GM23248 (cell line): ENCODE results near the gene CFP. TPM values are rescaled to one million over a fixed set of nuclear protein-coding genes. Genes with fewer than 3 reads are reported as not detected.

Source experiments
- DNase-seq: peaks from one replicate; pipeline ENCODE4 v3.0.0-alpha.2; 2015
- H2AFZ ChIP-seq: fragments of 200-600 bp; sonication (generic); 2 replicates; pipeline ENCODE4 v1.6.1; 2016; ENCODE audit warnings: antibody characterized with exemption
- H3F3A ChIP-seq: fragments of 200-600 bp; sonication (generic); 2 replicates; pipeline ENCODE4 v1.6.1; 2016; ENCODE audit warnings: mild to moderate bottlenecking, antibody characterized with exemption, mixed run types; ENCODE audit not compliant: insufficient read depth
- H3K27ac ChIP-seq: fragments of 200-600 bp; sonication (generic); 2 replicates; pipeline ENCODE4 v1.5.1; 2016; ENCODE audit warnings: mild to moderate bottlenecking
- H3K27me3 ChIP-seq: fragments of 200-600 bp; sonication (generic); replicated peaks from 2 replicates; pipeline ENCODE4 v1.6.1; 2016; ENCODE audit warnings: mild to moderate bottlenecking; ENCODE audit not compliant: insufficient read depth
- H3K36me3 ChIP-seq: fragments of 200-600 bp; sonication (generic); 2 replicates; pipeline ENCODE4 v1.6.1; 2016; ENCODE audit warnings: low read depth, mild to moderate bottlenecking
- H3K4me1 ChIP-seq: fragments of 200-600 bp; sonication (generic); 2 replicates; pipeline ENCODE4 v1.6.1; 2016; ENCODE audit warnings: mild to moderate bottlenecking; ENCODE audit not compliant: insufficient read depth
- H3K4me2 ChIP-seq: fragments of 200-600 bp; sonication (generic); one replicate; pipeline ENCODE4 v1.6.1; 2016; ENCODE audit warnings: mild to moderate bottlenecking; ENCODE audit not compliant: unreplicated experiment
- H3K4me3 ChIP-seq: fragments of 200-600 bp; sonication (generic); 2 replicates; pipeline ENCODE4 v1.5.1; 2016; ENCODE audit warnings: mild to moderate bottlenecking
- H3K79me2 ChIP-seq: fragments of 200-600 bp; sonication (generic); 2 replicates; pipeline ENCODE4 v1.6.1; 2016; ENCODE audit warnings: mild to moderate bottlenecking; ENCODE audit not compliant: insufficient read depth
- H3K9ac ChIP-seq: fragments of 200-600 bp; sonication (generic); 2 replicates; pipeline ENCODE4 v1.6.1; 2016; ENCODE audit warnings: mild to moderate bottlenecking
- H3K9me2 ChIP-seq: fragments of 200-600 bp; sonication (generic); 2 replicates; pipeline ENCODE4 v1.6.1; 2016; ENCODE audit warnings: mixed run types, mild to moderate bottlenecking, moderate library complexity; ENCODE audit not compliant: insufficient read depth
- H3K9me3 ChIP-seq: fragments of 200-600 bp; sonication (generic); one replicate; pipeline ENCODE4 v1.6.1; 2017; ENCODE audit warnings: low read depth
- H4K20me1 ChIP-seq: fragments of 200-600 bp; sonication (generic); 2 replicates; pipeline ENCODE4 v1.6.0; 2016; ENCODE audit not compliant: insufficient read depth
- EZH2 ChIP-seq: fragments of 200-600 bp; sonication (generic); IDR thresholded peaks from 2 replicates; pipeline ENCODE4 v1.6.1; 2018; ENCODE audit warnings: antibody characterized with exemption, mild to moderate bottlenecking; ENCODE audit not compliant: insufficient read depth, poor library complexity, severe bottlenecking
- EZH2phosphoT487 ChIP-seq: fragments of 200-600 bp; sonication (generic); IDR thresholded peaks from 2 replicates; pipeline ENCODE4 v1.6.1; 2018; ENCODE audit warnings: antibody characterized with exemption, moderate library complexity, mild to moderate bottlenecking, low read depth; ENCODE audit not compliant: insufficient read depth
- WGBS, 2 experiments: methylation state at CpG; one replicate each; pipeline ENCODE4 v1.1.6; 2015 to 2017; ENCODE audit warnings: low lambda C conversion rate in 2 of 2, low coverage in 1 of 2; ENCODE audit errors: missing lambda C conversion rate in 2 of 2; 5-methylcytosine and 5-hydroxymethylcytosine counted together
- in situ Hi-C: fragments of 300-500 bp; cut with MboI; formaldehyde crosslinking; loops from 2 replicates; pipeline ENCODE4 v1.15.0; 2020
- polyA plus RNA-seq: library from polyadenylated mRNA; unstranded; fragments of >200 nt; fragmentation: Nextera tagmentation; extraction: Ambion mirVana; gene quantifications from 2 replicates; pipeline ENCODE4 v1.2.1, GENCODE V29; 2016
- total RNA-seq: library from RNA; depleted of rRNA; stranded (reverse); fragments of >200 nt; shearing (Covaris generic); gene quantifications from 2 replicates; pipeline ENCODE4 v1.2.3, GENCODE V29; 2014

CFP gene
- total and polyA plus RNA-seq, 2 experiments from 2014 or later = not detected

DNA sequence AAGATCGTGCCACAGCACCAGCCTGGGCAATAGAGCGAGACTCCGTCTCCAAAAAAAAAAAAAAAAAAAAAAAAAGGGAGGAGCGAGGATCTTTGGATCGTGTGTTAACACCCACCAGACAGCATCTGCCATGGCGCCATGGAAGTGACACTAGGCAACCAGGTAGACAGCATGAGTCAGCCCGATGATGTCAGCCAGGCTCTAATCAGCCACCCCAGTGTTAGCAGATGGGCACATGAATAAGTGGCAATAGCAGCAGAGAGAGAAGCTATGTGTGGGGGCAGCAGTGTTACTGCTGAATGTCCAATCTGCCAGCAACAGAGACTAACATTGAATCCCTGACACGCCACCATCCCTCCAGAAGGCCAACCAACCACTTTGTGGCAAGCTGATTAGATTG, 16.6 kb downstream of the CFP start:
- H3F3A ChIP-seq = no peaks in the 10 kb centered on the region
- no peaks in the 10 kb centered on the region for H3K9me3 ChIP-seq
- TF ChIP-seq EZH2phosphoT487 (no peak), EZH2 (no peak)
- no peak for DNase-seq
- no peak overlapping the region for H3K9ac ChIP-seq
- 75 to 77% methylated on average over 5 to 6 of the region's 8 CpGs for WGBS, 2 experiments
- no peak overlapping the region for H3K27ac ChIP-seq
- no peak overlapping the region for H3K4me3 ChIP-seq
- H2AFZ ChIP-seq = no peak overlapping the region
- H3K79me2 ChIP-seq = no peaks in the 10 kb centered on the region
- H4K20me1 ChIP-seq = no peaks in the 10 kb centered on the region
- no peaks in the 10 kb centered on the region for H3K27me3 ChIP-seq
- in situ Hi-C loops = no loop called here
- no peaks in the 10 kb centered on the region for H3K9me2 ChIP-seq
- H3K36me3 ChIP-seq = no peaks in the 10 kb centered on the region
- H3K4me2 ChIP-seq = no peak overlapping the region
- H3K4me1 ChIP-seq = no peaks in the 10 kb centered on the region

DNA sequence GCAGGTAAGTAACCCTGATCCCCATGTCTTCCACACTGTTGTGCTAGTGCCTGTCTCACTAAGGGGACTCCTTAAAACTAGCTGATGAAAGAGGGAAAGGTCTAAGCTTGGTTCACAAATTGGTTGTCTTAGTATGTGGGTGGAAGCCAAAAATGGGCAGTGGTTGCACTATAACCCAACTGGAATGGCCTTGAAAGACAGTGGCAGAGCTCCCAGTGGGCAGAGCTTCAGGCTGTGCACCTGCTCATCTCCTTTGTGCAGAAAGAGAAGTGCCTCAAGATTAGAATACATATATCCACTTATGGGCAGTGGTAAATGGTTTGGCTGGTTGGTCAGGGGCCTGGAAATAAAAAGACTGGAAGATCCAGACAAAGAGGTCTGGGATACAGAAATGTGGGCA, 17.3 kb downstream of the CFP start:
- no peak for DNase-seq
- in situ Hi-C loops = no loop called here
- Histone ChIP-seq H3K4me3 (no peak overlapping the region), H2AFZ (no peak overlapping the region), H3K4me2 (no peak overlapping the region), H3K9me2 (no peaks in the 10 kb centered on the region), H3K27ac (no peak overlapping the region), H3K9me3 (no peaks in the 10 kb centered on the region), H3K36me3 (no peaks in the 10 kb centered on the region), H4K20me1 (no peaks in the 10 kb centered on the region), H3K4me1 (no peaks in the 10 kb centered on the region), H3K27me3 (no peaks in the 10 kb centered on the region), H3F3A (no peaks in the 10 kb centered on the region), H3K9ac (no peak overlapping the region), H3K79me2 (no peaks in the 10 kb centered on the region)
- TF ChIP-seq EZH2phosphoT487 (no peak), EZH2 (no peak)

GRCh38 chrX:47611926-47612325, 17.8 kb downstream of the CFP start:
- Histone ChIP-seq H3K9me2 (no peaks in the 10 kb centered on the region), H3K36me3 (no peaks in the 10 kb centered on the region), H3K79me2 (no peaks in the 10 kb centered on the region), H3K9me3 (no peaks in the 10 kb centered on the region), H3K27me3 (no peaks in the 10 kb centered on the region), H2AFZ (no peak overlapping the region), H3K9ac (no peak overlapping the region), H3K4me2 (no peak overlapping the region), H3K4me3 (no peak overlapping the region), H3K4me1 (no peaks in the 10 kb centered on the region), H4K20me1 (no peaks in the 10 kb centered on the region), H3F3A (no peaks in the 10 kb centered on the region), H3K27ac (no peak overlapping the region)
- TF ChIP-seq EZH2phosphoT487 (no peak), EZH2 (no peak)
- 17 to 34% methylated on average over 2 of the region's 2 CpGs for WGBS, 2 experiments
- in situ Hi-C loops = no loop called here
- DNase-seq = no peak

GRCh38 chrX:47611489-47611888, 18.2 kb downstream of the CFP start:
- no peaks in the 10 kb centered on the region for H4K20me1 ChIP-seq
- no peak for DNase-seq
- TF ChIP-seq EZH2phosphoT487 (no peak), EZH2 (no peak)
- no peaks in the 10 kb centered on the region for H3K4me1 ChIP-seq
- no peak overlapping the region for H3K9ac ChIP-seq
- no peaks in the 10 kb centered on the region for H3K79me2 ChIP-seq
- in situ Hi-C loops = no loop called here
- no peaks in the 10 kb centered on the region for H3K36me3 ChIP-seq
- no peaks in the 10 kb centered on the region for H3K9me3 ChIP-seq
- H3K4me2 ChIP-seq = no peak overlapping the region
- no peak overlapping the region for H3K4me3 ChIP-seq
- H3K27me3 ChIP-seq = no peaks in the 10 kb centered on the region
- H3K27ac ChIP-seq = no peak overlapping the region
- no peaks in the 10 kb centered on the region for H3F3A ChIP-seq
- WGBS, 2 experiments = 65% methylated on average over 2 of the region's 2 CpGs; no CpG with 5 or more reads in 1 of the 2 experiments
- no peak overlapping the region for H2AFZ ChIP-seq
- H3K9me2 ChIP-seq = no peaks in the 10 kb centered on the region

GRCh38 chrX:47610511-47610910, 19.2 kb downstream of the CFP start:
- Histone ChIP-seq H3K27ac (no peak overlapping the region), H3K27me3 (no peaks in the 10 kb centered on the region), H3K79me2 (no peaks in the 10 kb centered on the region), H2AFZ (no peak overlapping the region), H3F3A (no peaks in the 10 kb centered on the region), H3K4me1 (no peaks in the 10 kb centered on the region), H3K4me3 (no peak overlapping the region), H3K36me3 (no peaks in the 10 kb centered on the region), H3K9ac (no peak overlapping the region), H3K4me2 (no peak overlapping the region), H3K9me3 (no peaks in the 10 kb centered on the region), H4K20me1 (no peaks in the 10 kb centered on the region), H3K9me2 (no peaks in the 10 kb centered on the region)
- TF ChIP-seq EZH2phosphoT487 (no peak), EZH2 (no peak)
- WGBS, 2 experiments = 57 to 77% methylated on average over 4 of the region's 4 CpGs
- DNase-seq = no peak
- in situ Hi-C loops = no loop called here
